ENCODE results near the gene AKR7A3. TPM values are rescaled to one million over a fixed set of nuclear protein-coding genes. Genes with fewer than 3 reads are reported as not detected.

The AKR7A3 gene
- total and polyA plus RNA-seq, 9 of the 15 experiments (the other 6 are each of a cell fraction or from before 2014, with no cell fraction given): 0.04 to 1.5 (median 0.44) TPM; not detected in 1

DNA sequence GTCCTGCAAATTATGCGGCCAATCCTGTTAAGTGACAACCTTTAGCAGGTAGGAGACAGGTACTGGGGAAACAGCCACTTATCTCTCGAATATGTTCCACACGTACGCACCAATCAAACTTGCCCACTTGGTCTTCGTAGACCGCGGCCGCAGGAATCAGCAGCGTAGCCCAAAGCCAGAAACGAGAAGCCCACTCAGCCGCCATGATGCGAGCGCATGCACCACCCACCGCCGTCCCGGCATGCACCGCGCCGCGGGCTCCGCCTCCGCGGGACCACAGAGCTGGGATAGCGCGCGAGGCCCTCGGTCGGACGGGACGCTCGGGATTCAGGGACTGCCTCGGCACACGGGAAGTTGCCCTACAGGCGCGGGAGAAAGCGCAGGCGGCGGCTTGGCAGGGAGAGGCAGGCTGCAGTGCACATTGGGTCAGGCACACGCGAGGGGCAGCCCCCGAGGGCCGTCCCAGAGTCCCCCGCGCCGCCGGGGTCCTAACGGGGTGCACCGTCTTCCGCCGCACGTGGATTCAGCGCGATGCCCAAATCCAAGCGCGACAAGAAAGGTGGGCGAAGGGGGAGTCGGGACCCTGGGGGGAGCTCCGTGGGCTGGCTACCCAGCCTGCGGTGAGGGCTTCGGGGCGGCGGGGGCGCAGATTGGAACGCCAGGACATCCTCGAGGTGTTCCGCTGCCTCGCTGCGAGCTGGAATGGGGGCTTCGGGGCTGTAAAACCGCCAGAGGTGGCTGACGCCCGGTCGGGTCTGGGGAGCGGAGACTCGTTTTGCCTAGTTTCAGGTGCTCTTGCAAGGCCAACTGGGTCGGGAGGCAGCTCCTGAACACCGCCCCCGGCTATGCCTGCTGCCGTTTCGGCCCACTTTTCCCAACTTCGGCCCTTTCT, 37.0 kb downstream of the AKR7A3 start, which contains the start of the genes EMC1 and MRTO4 (continued):
- peak; percentile 50 for TF ChIP-seq ZBTB26 (CRISPR knock-in tag; IDR thresholded peaks at IDR 0.05)
- peak; percentile 58; the same call in 1 of the 2 replicates for TF ChIP-seq CBX1 (IDR thresholded peaks at IDR 0.05; ENCODE audit: low read depth)
- TF ChIP-seq TAF9B (IDR thresholded peaks at IDR 0.05; ENCODE audit: partially characterized antibody): peak; percentile 92
- TF ChIP-seq SAP30 (IDR thresholded peaks at IDR 0.05; ENCODE audit: borderline replicate concordance, insufficient read depth, low read depth, low read length, poor library complexity, severe bottlenecking): peak; percentile 98
- peak in 1 of 2 experiments; percentile 97 for TF ChIP-seq NCOA2 (IDR thresholded peaks at IDR 0.05; ENCODE audit: partially characterized antibody in 2 of 2)
- peak; percentile 87 for TF ChIP-seq TAF7 (tag; IDR thresholded peaks at IDR 0.05)
- TF ChIP-seq NRF1 (conservative IDR thresholded peaks at IDR 0.05 in 1 of 2, IDR thresholded peaks at IDR 0.05 in 1 of 2): peak; percentile 88 to 90
- TF ChIP-seq POU5F1 (IDR thresholded peaks at IDR 0.05; ENCODE audit: borderline replicate concordance, low read depth, low read length, partially characterized antibody): peak; percentile 11
- peak; percentile 81; the same call in 1 of the 2 replicates for TF ChIP-seq ZNF583 (CRISPR knock-in tag; IDR thresholded peaks at IDR 0.05)
- TF ChIP-seq THAP12 (CRISPR knock-in tag; IDR thresholded peaks at IDR 0.05): peak; percentile 92
- TF ChIP-seq, protein P1, sequence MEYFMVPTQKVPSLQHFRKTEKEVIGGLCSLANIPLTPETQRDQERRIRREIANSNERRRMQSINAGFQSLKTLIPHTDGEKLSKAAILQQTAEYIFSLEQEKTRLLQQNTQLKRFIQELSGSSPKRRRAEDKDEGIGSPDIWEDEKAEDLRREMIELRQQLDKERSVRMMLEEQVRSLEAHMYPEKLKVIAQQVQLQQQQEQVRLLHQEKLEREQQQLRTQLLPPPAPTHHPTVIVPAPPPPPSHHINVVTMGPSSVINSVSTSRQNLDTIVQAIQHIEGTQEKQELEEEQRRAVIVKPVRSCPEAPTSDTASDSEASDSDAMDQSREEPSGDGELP (CRISPR knock-in tag; IDR thresholded peaks at IDR 0.05; ENCODE audit: borderline replicate concordance): peak; percentile 83; the same call in 1 of the 2 replicates
- peak; percentile 4; the same call in 1 of the 2 replicates for TF ChIP-seq ZNF41 (CRISPR knock-in tag; conservative IDR thresholded peaks at IDR 0.05)
- TF ChIP-seq, protein P2, sequence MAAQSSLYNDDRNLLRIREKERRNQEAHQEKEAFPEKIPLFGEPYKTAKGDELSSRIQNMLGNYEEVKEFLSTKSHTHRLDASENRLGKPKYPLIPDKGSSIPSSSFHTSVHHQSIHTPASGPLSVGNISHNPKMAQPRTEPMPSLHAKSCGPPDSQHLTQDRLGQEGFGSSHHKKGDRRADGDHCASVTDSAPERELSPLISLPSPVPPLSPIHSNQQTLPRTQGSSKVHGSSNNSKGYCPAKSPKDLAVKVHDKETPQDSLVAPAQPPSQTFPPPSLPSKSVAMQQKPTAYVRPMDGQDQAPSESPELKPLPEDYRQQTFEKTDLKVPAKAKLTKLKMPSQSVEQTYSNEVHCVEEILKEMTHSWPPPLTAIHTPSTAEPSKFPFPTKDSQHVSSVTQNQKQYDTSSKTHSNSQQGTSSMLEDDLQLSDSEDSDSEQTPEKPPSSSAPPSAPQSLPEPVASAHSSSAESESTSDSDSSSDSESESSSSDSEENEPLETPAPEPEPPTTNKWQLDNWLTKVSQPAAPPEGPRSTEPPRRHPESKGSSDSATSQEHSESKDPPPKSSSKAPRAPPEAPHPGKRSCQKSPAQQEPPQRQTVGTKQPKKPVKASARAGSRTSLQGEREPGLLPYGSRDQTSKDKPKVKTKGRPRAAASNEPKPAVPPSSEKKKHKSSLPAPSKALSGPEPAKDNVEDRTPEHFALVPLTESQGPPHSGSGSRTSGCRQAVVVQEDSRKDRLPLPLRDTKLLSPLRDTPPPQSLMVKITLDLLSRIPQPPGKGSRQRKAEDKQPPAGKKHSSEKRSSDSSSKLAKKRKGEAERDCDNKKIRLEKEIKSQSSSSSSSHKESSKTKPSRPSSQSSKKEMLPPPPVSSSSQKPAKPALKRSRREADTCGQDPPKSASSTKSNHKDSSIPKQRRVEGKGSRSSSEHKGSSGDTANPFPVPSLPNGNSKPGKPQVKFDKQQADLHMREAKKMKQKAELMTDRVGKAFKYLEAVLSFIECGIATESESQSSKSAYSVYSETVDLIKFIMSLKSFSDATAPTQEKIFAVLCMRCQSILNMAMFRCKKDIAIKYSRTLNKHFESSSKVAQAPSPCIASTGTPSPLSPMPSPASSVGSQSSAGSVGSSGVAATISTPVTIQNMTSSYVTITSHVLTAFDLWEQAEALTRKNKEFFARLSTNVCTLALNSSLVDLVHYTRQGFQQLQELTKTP (IDR thresholded peaks at IDR 0.05; ENCODE audit: low read depth in 1 of 2, partially characterized antibody in 2 of 2): peak; percentile 37 to 94

Data from K562 (cell line).